Inferior parietal cortex (tissue), 1 donor: ENCODE results near the gene AAK1.
A peak's percentile ranks its signal among the peaks of the same experiment; 100 is the strongest.
"Not testable (repeated sequence)": the region's sequence is repeated elsewhere in the genome, so short reads cannot be mapped to it uniquely, and the experiment has no call there.

Experiments
- DNase-seq: peaks from one replicate; pipeline ENCODE4 v3.0.0-alpha.2; 2016; ENCODE audit errors: extremely low spot score

AAK1 gene

GRCh38 chr2:69643602-69644505, at the start of gene AAK1:
Gene AAK1 (minus strand): TSS chr2:69643739. CDS start chr2:69643040, 699 bp downstream.
- peak; percentile 85 for DNase-seq

GRCh38 chr2:69692424-69692823, 48.9 kb upstream of the AAK1 start:
- no peak for DNase-seq

GRCh38 chr2:69689969-69690368, 46.4 kb upstream of the AAK1 start:
- no peak for DNase-seq

- no peak for DNase-seq
Observed at GRCh38 chr2:69689466-69689865, 45.9 kb upstream of the AAK1 start.

DNA sequence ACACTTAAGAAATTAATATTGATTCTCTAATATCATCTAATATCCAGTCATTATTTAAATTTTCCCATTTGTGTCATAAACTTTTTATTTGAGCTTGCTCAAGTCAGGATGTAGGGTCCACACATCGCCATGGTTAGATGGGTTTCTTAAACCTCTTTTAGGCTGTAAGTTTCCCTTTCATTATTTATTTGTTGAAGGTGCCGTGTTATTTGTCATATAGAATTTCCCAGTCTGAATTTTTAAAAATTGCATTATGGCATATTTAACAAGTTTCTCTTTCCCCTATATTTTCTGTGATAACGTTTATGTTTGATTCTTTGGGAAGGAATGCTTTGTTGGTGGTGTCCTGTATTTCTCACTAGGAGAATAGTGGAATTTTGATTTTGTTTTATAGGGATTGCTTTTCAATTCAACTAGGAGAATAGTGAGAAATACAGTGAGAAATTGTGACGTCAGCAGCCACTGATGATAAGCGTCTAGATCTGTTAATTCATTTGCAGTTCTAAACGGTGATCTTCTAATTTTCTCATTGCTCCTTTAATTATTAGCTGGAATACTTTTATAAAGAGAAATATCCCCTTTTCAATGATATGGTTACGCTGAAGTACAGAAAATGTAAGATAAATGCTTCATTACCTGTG, 44.6 kb upstream of the AAK1 start:
- DNase-seq: no peak

GRCh38 chr2:69686813-69687212, 43.3 kb upstream of the AAK1 start:
- DNase-seq: no peak

GRCh38 chr2:69685321-69686048, 41.9 kb upstream of the AAK1 start:
- DNase-seq: no peak

DNA sequence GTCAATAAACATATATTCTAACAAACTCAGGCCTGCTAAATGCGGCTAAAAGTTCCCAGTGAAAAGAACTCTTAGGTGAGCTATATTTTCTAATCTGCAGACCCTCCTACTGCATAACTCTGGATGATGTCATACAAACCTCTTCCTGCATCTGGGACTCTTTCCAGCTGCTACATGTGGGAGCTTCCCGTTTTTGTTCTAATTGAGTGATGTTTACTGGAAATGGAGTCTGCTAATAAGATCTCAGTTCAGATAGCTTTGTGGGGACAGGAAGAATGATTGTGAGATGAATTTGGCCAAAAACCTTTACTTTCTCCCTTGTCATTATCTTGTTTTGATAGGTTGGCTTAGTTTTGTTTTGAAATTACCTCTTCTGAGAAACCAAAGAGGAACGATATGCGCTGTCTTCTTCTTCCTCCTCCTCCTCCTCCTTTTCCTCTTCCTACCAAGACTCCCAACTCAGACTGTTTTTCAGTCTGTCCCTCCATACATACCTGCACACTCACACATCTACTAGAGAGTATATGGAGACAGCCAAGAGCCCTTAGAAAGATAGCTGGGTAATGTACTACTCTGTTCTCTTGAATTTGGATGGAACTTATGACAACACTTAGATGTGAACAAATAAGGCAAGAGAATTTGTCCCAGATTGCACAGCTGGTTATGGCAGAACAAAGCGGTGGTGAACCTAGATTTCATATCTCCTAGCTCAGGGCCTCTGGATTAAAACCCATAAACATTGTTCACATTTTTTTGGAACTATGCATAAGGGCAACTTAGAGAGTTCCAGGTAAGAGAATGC, 39.8 kb upstream of the AAK1 start:
- peak; percentile 24 for DNase-seq

DNA sequence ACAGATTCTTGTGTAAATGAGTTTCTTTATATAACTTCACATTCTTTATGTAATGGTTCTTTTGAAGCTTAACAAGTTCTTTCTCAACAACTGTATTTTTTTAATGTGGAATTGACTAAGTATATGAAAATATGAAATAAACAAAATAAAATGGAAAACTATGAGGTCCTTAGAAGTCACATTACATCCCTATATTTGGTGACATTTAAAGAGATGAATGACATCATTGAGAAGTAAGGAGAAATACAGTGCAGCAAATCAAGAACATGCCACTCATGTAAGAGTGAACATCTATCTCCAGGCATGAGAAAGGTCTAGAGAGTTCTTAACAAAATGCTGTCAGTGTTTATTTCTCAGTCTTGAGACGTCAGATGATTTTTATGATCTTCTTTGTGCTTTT, 39.0 kb upstream of the AAK1 start:
- no peak for DNase-seq

DNA sequence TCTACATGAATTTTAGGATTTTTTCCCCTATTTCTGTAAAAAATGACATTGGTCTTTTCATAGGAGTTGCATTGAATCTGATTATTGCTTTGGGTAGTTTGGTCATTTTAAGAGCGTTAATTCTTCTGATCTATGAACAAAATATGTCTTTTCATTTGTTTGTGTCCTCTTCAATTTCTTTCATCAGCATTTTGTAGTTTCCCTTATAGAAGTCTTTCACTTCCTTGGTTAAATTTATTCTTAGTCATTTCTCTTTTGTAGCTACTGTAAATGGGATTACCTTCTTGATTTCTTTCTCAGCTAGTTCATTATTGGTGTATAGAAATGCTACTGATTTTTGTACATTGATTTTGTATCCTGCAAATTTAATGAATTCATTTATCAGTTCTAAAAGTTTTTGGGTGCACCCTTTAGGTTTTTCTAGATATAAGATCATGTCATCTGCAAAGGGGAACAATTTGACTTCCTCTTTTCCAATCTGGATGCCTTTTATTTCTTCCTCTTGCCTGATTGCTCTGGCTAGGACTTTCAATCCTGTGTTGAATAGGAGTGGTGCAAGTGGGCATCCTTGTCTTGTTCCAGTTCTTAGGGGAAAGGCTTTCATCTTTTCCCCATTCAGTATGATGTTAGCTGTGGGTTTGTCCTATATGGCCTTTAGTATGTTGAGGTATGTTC, 36.6 kb upstream of the AAK1 start:
- no peak for DNase-seq

DNA sequence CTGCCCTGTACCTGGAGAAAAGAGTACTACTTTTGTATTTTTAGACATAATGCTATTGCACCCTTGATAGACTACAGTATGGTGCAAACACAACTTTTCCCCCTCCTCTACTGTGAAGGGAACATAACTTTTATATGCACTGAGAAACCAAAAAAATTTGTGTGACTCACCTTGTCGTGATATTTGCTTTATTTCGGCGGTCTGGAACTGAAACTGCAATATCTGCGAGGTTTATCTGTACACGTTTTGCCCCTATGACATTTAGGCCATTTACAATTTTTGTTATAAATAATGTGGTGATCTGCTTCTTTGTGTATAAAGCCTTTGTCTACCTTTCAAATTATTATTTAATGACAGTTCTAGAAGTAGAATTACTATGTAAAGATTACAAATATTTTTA, 34.4 kb upstream of the AAK1 start:
- no peak for DNase-seq

DNA sequence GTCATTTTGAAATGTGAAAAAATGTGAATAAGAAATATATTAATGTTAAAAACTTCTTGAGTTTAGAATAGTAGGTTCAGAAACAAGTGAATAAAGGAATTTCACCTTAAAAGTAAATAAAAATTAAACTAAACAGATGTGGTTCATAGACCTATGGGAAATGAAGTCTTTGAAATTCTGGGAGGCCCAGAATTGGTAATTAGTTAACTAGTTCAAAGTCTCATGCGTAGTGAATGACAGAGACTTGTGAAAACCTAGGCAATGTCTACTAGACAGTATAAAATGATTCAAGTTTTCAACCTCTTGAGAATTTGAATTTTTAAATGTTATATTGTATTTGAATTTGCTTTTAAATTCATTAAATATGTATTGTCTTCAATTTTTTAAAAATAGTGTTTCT, 32.6 kb upstream of the AAK1 start:
- no peak for DNase-seq

DNA sequence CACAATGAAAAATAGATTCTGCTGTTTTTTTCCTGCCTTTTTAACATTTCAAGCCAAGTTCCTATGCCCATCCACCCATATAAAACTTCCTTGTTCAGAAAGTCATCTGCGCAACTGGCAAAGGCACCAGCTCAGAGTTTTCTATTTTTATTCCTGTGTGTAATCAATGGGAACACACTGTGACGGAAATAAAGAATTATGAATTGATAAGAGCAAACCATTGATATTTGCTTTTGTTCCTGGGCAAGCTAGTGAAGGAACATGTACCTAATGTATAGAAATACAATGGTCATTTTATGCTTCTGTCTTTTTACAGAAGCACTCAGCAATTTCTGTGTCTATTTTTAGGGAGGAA, 30.8 kb upstream of the AAK1 start:
- DNase-seq: peak; percentile 40

GRCh38 chr2:69673098-69673497, 29.6 kb upstream of the AAK1 start:
- not testable (repeated sequence) for DNase-seq

GRCh38 chr2:69669666-69670065, 26.1 kb upstream of the AAK1 start:
- no peak for DNase-seq

DNA sequence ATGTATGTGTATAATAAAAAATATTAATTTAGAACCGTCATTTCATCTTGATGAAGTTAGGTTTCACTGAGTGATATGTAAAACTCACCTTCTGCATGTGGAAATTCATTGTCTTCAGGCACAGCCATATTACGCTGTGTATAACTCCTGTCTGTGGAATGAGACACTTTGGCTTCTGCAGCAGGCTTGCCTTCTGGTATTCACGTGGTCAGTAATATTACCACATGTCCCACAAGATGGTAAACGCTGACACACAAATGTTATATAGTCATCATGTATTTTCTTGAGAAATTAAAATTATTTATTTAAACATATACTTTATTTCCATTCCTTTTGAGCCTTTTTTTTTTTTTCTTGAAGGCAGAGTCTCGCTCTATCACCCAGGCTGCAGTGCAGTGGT, 25.1 kb upstream of the AAK1 start:
- DNase-seq: no peak

DNA sequence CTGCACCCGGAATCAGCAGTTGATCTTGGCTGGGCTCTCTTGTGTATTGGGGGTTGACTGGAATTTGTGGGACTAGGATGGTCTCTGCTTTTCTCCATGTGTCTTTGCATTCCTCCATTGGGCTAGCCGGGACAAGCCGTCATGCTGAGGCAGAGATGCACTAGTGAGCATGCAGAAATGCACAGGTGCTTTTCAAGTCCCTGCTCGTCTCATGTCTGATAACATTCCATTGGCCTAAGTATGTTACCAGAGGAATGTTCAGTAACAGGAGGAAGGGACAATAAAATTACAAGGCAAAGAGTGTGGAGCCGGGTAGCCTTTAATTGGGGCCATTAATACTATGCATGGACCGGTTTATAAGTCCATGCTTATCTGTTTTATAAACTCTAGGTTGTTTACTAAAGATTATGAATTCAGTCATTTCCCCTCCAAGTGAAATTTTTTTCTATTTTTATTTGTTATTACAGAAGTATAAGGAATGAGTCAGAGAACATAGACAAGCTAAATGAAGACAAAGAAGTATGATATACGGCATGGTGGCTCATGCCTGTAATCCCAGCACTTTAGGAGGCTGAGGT, 24.4 kb upstream of the AAK1 start:
- no peak for DNase-seq

DNA sequence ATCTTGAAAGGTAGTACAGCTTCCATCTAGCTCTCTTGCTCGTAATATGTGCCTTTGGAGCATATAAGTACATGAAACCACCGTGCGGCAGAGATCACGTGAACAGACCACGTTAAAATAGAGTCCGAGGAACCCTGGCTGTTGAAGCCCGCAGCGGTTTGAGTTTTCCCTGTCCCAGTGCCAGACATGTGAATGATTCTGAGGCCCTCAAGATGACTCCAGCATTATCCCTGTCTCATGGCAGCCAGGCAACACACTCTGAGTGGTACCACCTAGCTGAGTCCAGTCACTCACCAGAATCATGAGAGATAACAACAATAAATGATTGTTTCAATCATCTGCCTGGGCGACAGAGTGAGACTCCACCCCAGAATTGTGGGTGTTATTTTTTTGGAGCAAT, 21.6 kb upstream of the AAK1 start:
- no peak for DNase-seq

GRCh38 chr2:69663860-69664259, 20.3 kb upstream of the AAK1 start:
- no peak for DNase-seq

- not testable (repeated sequence) for DNase-seq
Observed at GRCh38 chr2:69662547-69662946, 19.0 kb upstream of the AAK1 start.

GRCh38 chr2:69660637-69661036, 17.1 kb upstream of the AAK1 start:
- no peak for DNase-seq
